Activated CD4-positive, alpha-beta T cell treated with anti-CD3 and anti-CD28 coated beads, Interleukin-2, amount 50 U/mL, for 4 hours (primary cell): Measurements from ENCODE around the gene HDAC3.

ENCODE experiments used
- DNase-seq, 2 experiments: peaks; one replicate each; pipeline ENCODE4 v3.0.0-alpha.2; 2020

HDAC3 gene

GRCh38 chr5:141657937-141658545 lies 21.4 kb upstream of the HDAC3 start:
- no peak for DNase-seq

GRCh38 chr5:141657404-141657803 lies 20.8 kb upstream of the HDAC3 start:
- no peak for DNase-seq

GRCh38 chr5:141656396-141656795 lies 19.7 kb upstream of the HDAC3 start:
- no peak for DNase-seq

DNA sequence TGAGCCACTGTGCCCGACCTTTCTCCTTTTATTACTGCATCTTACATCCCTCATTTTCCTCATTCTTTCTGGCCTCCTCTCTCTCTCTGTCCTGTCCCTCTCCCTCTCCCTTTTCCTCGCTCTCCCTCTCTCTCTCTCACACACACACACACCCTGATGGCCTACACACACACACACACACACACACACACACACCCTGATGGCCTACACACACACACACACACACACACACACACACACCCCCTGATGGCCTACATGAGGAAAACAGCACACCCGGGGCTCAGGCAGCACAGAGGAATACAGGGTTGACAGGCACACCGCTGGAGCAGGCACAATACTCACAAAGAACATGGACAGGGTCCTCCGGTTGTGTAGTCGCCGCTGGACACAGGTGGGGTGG lies 18.4 kb upstream of the HDAC3 start:
- no peak for DNase-seq

- no peak for DNase-seq
Measured at GRCh38 chr5:141654298-141654697, 17.6 kb upstream of the HDAC3 start.

- DNase-seq: no peak
Measured at GRCh38 chr5:141651728-141652105, 15.1 kb upstream of the HDAC3 start.

DNA sequence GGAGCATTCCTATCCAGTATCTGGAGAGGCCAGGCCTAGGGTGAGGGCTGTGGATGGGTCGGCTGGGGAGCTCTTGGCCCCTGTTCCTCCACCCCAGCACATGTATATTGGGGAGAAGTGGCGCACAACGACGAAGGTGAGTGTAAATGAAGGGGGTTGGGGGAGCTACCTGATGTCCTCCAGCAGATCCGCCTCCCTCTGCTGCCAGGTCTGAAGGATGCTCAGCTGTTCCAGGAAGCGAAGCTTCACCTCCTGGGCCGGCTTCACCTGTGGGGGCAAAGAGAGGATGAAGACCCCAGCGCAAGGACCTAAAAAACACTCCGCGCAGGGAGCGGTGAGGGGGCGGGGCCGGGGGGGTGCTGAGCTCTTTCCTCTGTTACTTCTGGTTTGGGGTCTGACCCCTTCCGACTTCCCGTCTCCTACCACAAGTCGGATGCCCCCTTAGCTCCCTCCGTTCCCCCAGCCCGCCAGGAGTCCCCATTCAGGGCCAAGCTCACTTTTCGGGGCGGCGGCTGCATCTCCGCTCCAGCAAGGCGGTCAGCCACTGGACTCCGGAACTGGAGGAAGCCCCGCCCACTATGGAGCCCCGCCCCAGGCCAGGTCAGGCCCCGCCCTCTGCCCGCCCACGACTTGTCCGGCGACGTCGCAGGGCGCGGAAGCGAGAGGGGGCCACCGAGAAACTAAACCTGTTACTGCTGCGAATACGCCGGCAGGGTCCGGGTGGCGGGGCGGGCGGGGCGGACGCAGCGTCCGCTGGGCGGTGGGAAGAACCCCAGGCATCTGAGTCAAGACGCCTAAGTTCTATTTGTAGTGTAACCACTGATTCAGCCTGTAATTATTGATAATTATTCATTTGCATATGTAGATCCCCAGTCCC lies 14.4 kb upstream of the HDAC3 start, which contains the start of gene FCHSD1:
FCHSD1 (minus strand) TSS at position 568 of the 877 bp plus-strand sequence; CDS start at position 518, 50 bp downstream.
- peak; percentile 63 to 64 for DNase-seq

GRCh38 chr5:141649972-141650371 lies 13.3 kb upstream of the HDAC3 start:
- no peak for DNase-seq

DNA sequence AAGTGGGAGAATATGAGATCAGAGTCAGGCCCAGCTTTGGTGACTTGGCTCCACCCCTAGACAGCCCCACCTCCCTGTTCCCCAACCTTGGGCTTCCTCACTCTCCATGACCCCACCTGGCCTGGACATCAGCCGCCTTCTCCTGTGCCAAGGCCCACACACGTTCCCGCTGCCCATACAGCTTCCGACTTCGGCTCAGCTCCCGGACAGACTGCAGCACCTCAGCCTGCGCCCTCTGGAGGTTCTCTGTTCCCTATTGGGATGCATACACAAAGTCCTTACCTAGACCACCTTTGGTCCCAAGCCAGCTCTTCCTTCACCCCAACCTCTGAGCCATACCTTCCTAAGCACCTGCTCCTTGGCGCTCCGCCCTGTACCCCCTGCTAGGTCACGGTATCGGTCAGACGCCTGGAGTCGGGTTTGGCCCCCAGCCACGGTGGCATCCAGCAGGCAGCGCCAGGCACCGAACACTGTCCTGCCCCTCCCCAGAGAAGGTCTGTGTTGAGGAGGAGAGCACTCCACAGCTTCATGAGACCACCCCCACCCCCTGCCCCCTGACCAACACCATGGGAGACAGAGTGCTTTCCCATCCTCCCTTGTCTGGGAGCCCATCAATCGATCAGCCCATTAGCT lies 12.5 kb upstream of the HDAC3 start:
- no peak for DNase-seq

- no peak for DNase-seq
Measured at GRCh38 chr5:141647851-141648250, 11.2 kb upstream of the HDAC3 start.

DNA sequence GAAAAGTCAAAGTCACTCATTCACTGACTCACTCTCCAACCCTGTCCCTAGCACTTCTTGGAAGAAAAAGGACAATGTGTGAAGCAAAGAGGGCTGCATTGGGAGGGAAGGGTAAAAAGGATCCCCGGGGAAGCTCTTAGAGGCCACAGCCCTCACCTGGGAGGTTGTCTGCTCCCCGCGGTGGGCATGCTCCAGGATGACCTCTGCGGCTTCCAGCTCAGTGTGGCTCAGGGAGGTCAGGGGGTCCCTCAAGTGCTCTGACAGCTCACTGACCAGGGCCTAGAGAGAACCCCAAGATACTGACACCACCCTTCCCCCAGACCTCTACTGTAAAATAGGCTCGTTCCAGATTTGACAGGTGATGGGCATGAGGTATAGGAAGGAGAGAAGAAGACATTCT lies 10.6 kb upstream of the HDAC3 start:
- DNase-seq: no peak

- DNase-seq: no peak
Measured at GRCh38 chr5:141646026-141646425, 9.4 kb upstream of the HDAC3 start.

DNA sequence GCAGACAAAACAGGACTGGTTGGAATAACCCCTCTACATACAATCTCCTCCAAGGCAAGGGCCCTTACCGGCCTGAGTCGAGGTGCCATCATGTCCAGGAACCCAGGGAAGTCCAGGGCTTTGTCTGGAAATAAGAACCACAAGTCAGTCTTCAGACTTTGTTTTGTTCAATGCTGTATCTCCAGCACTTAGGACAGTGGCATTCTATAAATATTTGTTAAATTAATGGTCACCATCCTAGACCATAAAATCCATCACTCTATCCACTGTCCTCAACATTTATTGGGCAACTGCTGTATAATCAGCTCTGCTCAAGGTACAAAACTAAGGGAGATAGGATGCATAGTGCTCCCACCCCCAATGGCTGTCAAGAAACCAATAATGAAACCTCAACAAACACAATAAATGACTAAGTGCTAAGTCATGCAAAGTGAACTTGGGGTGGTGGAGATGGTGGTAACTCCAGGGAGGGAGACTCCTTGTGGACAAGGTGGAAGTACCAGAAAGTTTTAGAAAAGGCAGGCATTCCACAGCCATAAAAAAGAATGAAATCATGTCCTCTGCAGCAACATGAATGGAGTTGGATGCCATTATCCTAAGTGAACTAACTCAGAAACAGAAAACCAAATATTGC lies 5.1 kb upstream of the HDAC3 start:
- no peak for DNase-seq

DNA sequence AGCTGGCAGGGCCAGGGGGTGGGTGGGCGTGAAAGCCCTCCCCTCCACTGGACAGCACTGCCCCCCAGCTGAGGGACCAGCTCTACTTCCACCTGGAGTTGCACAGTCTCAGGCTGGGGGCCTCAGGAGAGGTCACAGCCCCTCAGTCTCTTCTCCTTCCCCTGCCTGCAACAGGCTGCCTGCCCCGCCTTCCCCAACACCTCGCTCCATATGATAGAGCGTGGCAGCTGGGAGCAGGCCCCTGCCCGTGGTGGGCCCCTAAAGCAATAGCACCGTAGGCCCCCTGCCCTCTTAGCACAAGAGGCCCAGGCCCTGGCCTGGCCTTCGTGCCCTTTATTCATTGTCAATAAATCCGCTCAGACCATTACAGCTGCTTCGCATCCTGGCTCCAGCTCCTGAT lies 4.0 kb upstream of the HDAC3 start:
- DNase-seq: no peak

GRCh38 chr5:141640051-141640415 lies 3.4 kb upstream of the HDAC3 start:
- DNase-seq: no peak

GRCh38 chr5:141639357-141640050 lies 2.9 kb upstream of the HDAC3 start:
- no peak for DNase-seq

- no peak for DNase-seq
Measured at GRCh38 chr5:141638771-141639170, 2.1 kb upstream of the HDAC3 start.

- peak; percentile 43 to 51 for DNase-seq
Measured at GRCh38 chr5:141637767-141638419, 1.2 kb upstream of the HDAC3 start.

GRCh38 chr5:141637123-141637766 lies 596 bp upstream of the HDAC3 start:
- peak; percentile 40 to 43 for DNase-seq

GRCh38 chr5:141636106-141636412 lies 590 bp downstream of the HDAC3 start:
- DNase-seq: no peak

- DNase-seq: no peak
Measured at GRCh38 chr5:141635646-141636045, 1.0 kb downstream of the HDAC3 start.

DNA sequence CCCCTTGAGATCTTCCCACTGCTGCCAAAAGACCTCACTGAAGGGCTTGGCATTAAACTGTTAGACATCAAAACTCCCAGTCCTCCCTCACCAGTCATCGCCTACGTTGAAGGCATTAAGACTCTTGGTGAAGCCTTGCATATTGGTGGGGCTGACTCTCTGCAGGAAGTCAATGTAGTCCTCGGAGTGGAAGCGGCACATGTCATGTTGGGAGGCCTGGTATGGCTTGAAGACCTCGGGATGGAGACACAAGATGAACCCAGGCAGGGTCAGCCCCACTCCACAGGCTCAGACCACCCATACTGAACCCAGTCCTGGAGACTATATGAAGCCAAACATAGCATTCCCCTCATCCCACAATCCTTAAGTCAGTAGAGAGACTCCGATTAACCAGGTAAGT lies 1.9 kb downstream of the HDAC3 start:
- DNase-seq: no peak
